GM23248 (cell line): ENCODE measurements around the gene PRUNE2. TPM values are rescaled to one million over a fixed set of nuclear protein-coding genes. Genes with fewer than 3 reads are reported as not detected.

Experiments
- DNase-seq: peaks from one replicate; pipeline ENCODE4 v3.0.0-alpha.2; 2015
- H2AFZ ChIP-seq: fragments of 200-600 bp; sonication (generic); 2 replicates; pipeline ENCODE4 v1.6.1; 2016; ENCODE audit warnings: antibody characterized with exemption
- H3F3A ChIP-seq: fragments of 200-600 bp; sonication (generic); 2 replicates; pipeline ENCODE4 v1.6.1; 2016; ENCODE audit warnings: mild to moderate bottlenecking, antibody characterized with exemption, mixed run types; ENCODE audit not compliant: insufficient read depth
- H3K27ac ChIP-seq: fragments of 200-600 bp; sonication (generic); 2 replicates; pipeline ENCODE4 v1.5.1; 2016; ENCODE audit warnings: mild to moderate bottlenecking
- H3K27me3 ChIP-seq: fragments of 200-600 bp; sonication (generic); replicated peaks from 2 replicates; pipeline ENCODE4 v1.6.1; 2016; ENCODE audit warnings: mild to moderate bottlenecking; ENCODE audit not compliant: insufficient read depth
- H3K36me3 ChIP-seq: fragments of 200-600 bp; sonication (generic); 2 replicates; pipeline ENCODE4 v1.6.1; 2016; ENCODE audit warnings: low read depth, mild to moderate bottlenecking
- H3K4me1 ChIP-seq: fragments of 200-600 bp; sonication (generic); 2 replicates; pipeline ENCODE4 v1.6.1; 2016; ENCODE audit warnings: mild to moderate bottlenecking; ENCODE audit not compliant: insufficient read depth
- H3K4me2 ChIP-seq: fragments of 200-600 bp; sonication (generic); one replicate; pipeline ENCODE4 v1.6.1; 2016; ENCODE audit warnings: mild to moderate bottlenecking; ENCODE audit not compliant: unreplicated experiment
- H3K4me3 ChIP-seq: fragments of 200-600 bp; sonication (generic); 2 replicates; pipeline ENCODE4 v1.5.1; 2016; ENCODE audit warnings: mild to moderate bottlenecking
- H3K79me2 ChIP-seq: fragments of 200-600 bp; sonication (generic); 2 replicates; pipeline ENCODE4 v1.6.1; 2016; ENCODE audit warnings: mild to moderate bottlenecking; ENCODE audit not compliant: insufficient read depth
- H3K9ac ChIP-seq: fragments of 200-600 bp; sonication (generic); 2 replicates; pipeline ENCODE4 v1.6.1; 2016; ENCODE audit warnings: mild to moderate bottlenecking
- H3K9me2 ChIP-seq: fragments of 200-600 bp; sonication (generic); 2 replicates; pipeline ENCODE4 v1.6.1; 2016; ENCODE audit warnings: mixed run types, mild to moderate bottlenecking, moderate library complexity; ENCODE audit not compliant: insufficient read depth
- H3K9me3 ChIP-seq: fragments of 200-600 bp; sonication (generic); one replicate; pipeline ENCODE4 v1.6.1; 2017; ENCODE audit warnings: low read depth
- H4K20me1 ChIP-seq: fragments of 200-600 bp; sonication (generic); 2 replicates; pipeline ENCODE4 v1.6.0; 2016; ENCODE audit not compliant: insufficient read depth
- EZH2 ChIP-seq: fragments of 200-600 bp; sonication (generic); IDR thresholded peaks from 2 replicates; pipeline ENCODE4 v1.6.1; 2018; ENCODE audit warnings: antibody characterized with exemption, mild to moderate bottlenecking; ENCODE audit not compliant: insufficient read depth, poor library complexity, severe bottlenecking
- EZH2phosphoT487 ChIP-seq: fragments of 200-600 bp; sonication (generic); IDR thresholded peaks from 2 replicates; pipeline ENCODE4 v1.6.1; 2018; ENCODE audit warnings: antibody characterized with exemption, moderate library complexity, mild to moderate bottlenecking, low read depth; ENCODE audit not compliant: insufficient read depth
- WGBS, 2 experiments: methylation state at CpG; one replicate each; pipeline ENCODE4 v1.1.6; 2015 to 2017; ENCODE audit warnings: low lambda C conversion rate in 2 of 2, low coverage in 1 of 2; ENCODE audit errors: missing lambda C conversion rate in 2 of 2; 5-methylcytosine and 5-hydroxymethylcytosine counted together
- in situ Hi-C: fragments of 300-500 bp; cut with MboI; formaldehyde crosslinking; loops from 2 replicates; pipeline ENCODE4 v1.15.0; 2020
- polyA plus RNA-seq: library from polyadenylated mRNA; unstranded; fragments of >200 nt; fragmentation: Nextera tagmentation; extraction: Ambion mirVana; gene quantifications from 2 replicates; pipeline ENCODE4 v1.2.1, GENCODE V29; 2016
- total RNA-seq: library from RNA; depleted of rRNA; stranded (reverse); fragments of >200 nt; shearing (Covaris generic); gene quantifications from 2 replicates; pipeline ENCODE4 v1.2.3, GENCODE V29; 2014

PRUNE2 gene
- total and polyA plus RNA-seq, 2 experiments from 2014 or later, result 2.0 to 8.8 TPM

DNA sequence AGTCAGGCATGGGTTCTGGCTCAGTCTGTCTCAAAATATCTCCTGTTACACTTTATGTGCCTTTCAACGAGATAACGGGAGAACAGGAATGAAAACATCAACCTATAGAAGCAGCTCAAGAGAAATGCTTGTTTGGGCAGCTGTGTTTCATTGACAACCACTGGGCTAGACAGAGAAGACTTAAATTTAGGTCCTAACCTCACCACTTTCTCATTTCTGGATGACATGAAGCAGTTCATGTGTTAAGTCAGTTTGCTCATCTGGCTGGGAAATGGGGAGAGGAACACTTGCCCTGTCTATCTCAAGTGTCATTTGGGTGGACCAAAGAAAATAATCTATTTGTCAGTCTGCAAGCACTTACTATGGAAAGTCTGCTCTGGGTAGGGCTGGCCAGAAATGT, 208.4 kb downstream of the PRUNE2 start:
- H3K27ac ChIP-seq, result no peak overlapping the region

DNA sequence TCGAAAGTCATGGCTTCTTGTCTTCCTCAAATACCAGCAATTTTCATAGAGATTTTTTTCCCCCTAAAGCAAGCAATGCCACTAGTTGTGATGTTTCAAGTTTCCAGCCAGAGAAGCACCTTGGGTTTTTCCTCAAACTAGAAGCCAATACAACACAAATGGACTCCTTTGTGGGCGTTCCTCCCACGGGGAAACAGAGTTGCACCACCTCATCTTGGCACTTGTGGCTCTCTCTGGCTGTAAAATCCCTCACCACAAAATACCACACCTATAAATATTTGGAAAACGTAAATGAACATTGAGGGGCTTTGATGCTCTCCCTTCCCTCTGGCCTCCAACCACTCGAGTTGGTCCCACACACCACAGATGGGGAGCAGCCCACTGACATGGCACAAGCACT, 208.8 kb downstream of the PRUNE2 start:
- H2AFZ ChIP-seq, result no peak overlapping the region
- no peak overlapping the region for H3K27ac ChIP-seq
- no peaks in the 10 kb centered on the region for H3K79me2 ChIP-seq
- peaks cover 20% of the 10 kb centered on the region for H3F3A ChIP-seq
- no peak overlapping the region for H3K4me2 ChIP-seq
- no peak for TF ChIP-seq EZH2
- no peak for TF ChIP-seq EZH2phosphoT487
- no peaks in the 10 kb centered on the region for H3K36me3 ChIP-seq
- in situ Hi-C loops, result no loop called here
- 80 to 82% methylated on average over 5 of the region's 5 CpGs for WGBS, 2 experiments
- no peaks in the 10 kb centered on the region for H4K20me1 ChIP-seq
- no peak for DNase-seq
- no peaks in the 10 kb centered on the region for H3K9me3 ChIP-seq
- no peak overlapping the region for H3K4me3 ChIP-seq
- no peaks in the 10 kb centered on the region for H3K27me3 ChIP-seq
- H3K9me2 ChIP-seq, result no peaks in the 10 kb centered on the region
- peaks cover 26% of the 10 kb centered on the region for H3K4me1 ChIP-seq
- no peak overlapping the region for H3K9ac ChIP-seq

More for the DNA sequence above, 208.4 kb downstream of the PRUNE2 start:
- no peak overlapping the region for H3K9ac ChIP-seq
- WGBS, 2 experiments, result 93 to 100% methylated on average over 2 of the region's 2 CpGs
- no peak overlapping the region for H3K4me3 ChIP-seq
- no peaks in the 10 kb centered on the region for H3K36me3 ChIP-seq
- H3K79me2 ChIP-seq, result no peaks in the 10 kb centered on the region
- peaks cover 26% of the 10 kb centered on the region for H3K4me1 ChIP-seq
- no peaks in the 10 kb centered on the region for H3K9me3 ChIP-seq
- TF ChIP-seq EZH2phosphoT487 (no peak), EZH2 (no peak)
- no peak overlapping the region for H2AFZ ChIP-seq
- in situ Hi-C loops, result no loop called here
- no peak overlapping the region for H3K4me2 ChIP-seq
- no peaks in the 10 kb centered on the region for H4K20me1 ChIP-seq
- DNase-seq, result no peak
- H3K9me2 ChIP-seq, result no peaks in the 10 kb centered on the region
- H3F3A ChIP-seq, result peaks cover 20% of the 10 kb centered on the region
- no peaks in the 10 kb centered on the region for H3K27me3 ChIP-seq

DNA sequence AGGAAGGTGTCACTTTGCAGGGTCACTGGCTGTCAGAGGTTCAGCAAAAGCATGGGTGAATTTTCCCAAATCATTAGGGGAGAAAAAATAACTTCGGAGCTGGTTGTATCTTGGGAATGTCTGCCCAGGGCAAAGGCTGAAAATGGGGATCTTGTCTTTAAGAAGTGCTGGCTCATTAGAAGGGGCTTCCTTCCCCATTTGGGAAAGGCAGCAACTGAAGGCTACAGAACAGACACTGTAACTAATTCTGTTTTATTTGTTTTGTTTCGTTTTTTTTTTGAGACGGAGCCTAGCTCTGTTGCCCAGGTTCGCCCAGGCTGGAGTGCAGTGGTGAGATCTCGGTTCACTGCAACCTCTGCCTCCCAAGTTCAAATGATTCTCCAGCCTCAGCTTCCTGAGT, 212.0 kb downstream of the PRUNE2 start:
- no peak overlapping the region for H3K4me2 ChIP-seq
- 88 to 94% methylated on average over 5 of the region's 5 CpGs for WGBS, 2 experiments
- no peaks in the 10 kb centered on the region for H3K9me3 ChIP-seq
- no peak for DNase-seq
- peaks cover 4% of the 10 kb centered on the region for H3K4me1 ChIP-seq
- H3K79me2 ChIP-seq, result no peaks in the 10 kb centered on the region
- H3K27me3 ChIP-seq, result 0 out of 2 replicates have a peak, but pooled peaks cover 8% of the 10 kb centered on the region
- no peak overlapping the region for H3K4me3 ChIP-seq
- no peak overlapping the region for H3K9ac ChIP-seq
- no peak overlapping the region for H2AFZ ChIP-seq
- TF ChIP-seq EZH2phosphoT487 (no peak), EZH2 (no peak)
- no peaks in the 10 kb centered on the region for H3K36me3 ChIP-seq
- H3K27ac ChIP-seq, result no peak overlapping the region
- no peaks in the 10 kb centered on the region for H4K20me1 ChIP-seq
- peaks cover 9% of the 10 kb centered on the region for H3F3A ChIP-seq
- no peaks in the 10 kb centered on the region for H3K9me2 ChIP-seq
- in situ Hi-C loops, result no loop called here

DNA sequence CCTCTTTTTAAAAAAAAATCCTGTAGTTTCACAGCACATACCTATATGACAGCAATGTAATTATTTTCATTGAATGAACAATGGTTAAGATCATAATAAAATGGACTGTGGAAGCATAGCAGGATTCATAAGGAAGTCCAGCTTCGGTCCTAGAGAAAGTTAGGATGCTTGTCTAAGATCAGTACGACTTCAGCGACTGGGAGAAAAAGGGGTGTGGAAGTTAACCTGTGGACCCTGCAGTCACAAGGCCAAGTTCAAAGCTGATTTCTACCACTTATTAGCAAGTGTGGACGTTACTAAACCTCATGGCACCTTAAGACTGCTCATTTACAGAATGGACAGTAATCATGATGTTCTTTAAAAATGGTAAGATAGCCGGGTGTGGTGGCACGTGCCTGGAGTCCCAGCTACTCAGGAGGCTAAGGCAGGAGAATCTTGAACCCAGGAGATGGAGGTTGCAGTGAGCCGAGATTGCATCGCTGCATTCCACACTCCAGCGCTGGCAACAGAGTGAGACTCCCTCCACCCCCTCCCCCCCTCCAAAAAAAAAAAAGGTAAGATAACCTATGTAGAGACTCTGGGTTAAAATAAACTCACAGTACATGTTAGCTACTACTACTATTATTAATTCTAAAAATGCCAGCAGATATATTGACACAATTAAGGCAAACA, 213.3 kb downstream of the PRUNE2 start:
- peaks cover 16% of the 10 kb centered on the region for H3K4me1 ChIP-seq
- no peaks in the 10 kb centered on the region for H3K79me2 ChIP-seq
- no peak overlapping the region for H3K4me2 ChIP-seq
- H3K27ac ChIP-seq, result no peak overlapping the region
- no peaks in the 10 kb centered on the region for H3K9me2 ChIP-seq
- 0 out of 2 replicates have a peak overlapping the region, but pooled peaks have one; percentile 39 for H2AFZ ChIP-seq
- no peaks in the 10 kb centered on the region for H4K20me1 ChIP-seq
- H3K9me3 ChIP-seq, result no peaks in the 10 kb centered on the region
- H3K9ac ChIP-seq, result no peak overlapping the region
- DNase-seq, result no peak
- 60 to 74% methylated on average over 6 to 9 of the region's 9 CpGs for WGBS, 2 experiments
- no peaks in the 10 kb centered on the region for H3K36me3 ChIP-seq
- in situ Hi-C loops, result no loop called here
- 0 out of 2 replicates have a peak, but pooled peaks cover 8% of the 10 kb centered on the region for H3K27me3 ChIP-seq
- H3K4me3 ChIP-seq, result no peak overlapping the region
- TF ChIP-seq EZH2 (no peak), EZH2phosphoT487 (no peak)
- H3F3A ChIP-seq, result peaks cover 18% of the 10 kb centered on the region
